Stimulated activated CD4-positive, alpha-beta T cell treated with anti-CD3 and anti-CD28 coated beads, Interleukin-2, amount 100 ng/mL, for 24 hours (primary cell): ENCODE measurements around the gene ALKBH4.
"Not testable (repeated sequence)": the region's sequence is repeated elsewhere in the genome, so short reads cannot be mapped to it uniquely, and the experiment has no call there.

Experiments used
- DNase-seq, 2 donors: peaks; one replicate each; pipeline ENCODE4 v3.0.0-alpha.2; 2020

Gene ALKBH4

GRCh38 chr7:102454932-102455331 is 9.7 kb downstream of the ALKBH4 start:
- DNase-seq, result not testable (repeated sequence)

- no peak for DNase-seq
Measured at GRCh38 chr7:102454468-102454867, 10.2 kb downstream of the ALKBH4 start.

- DNase-seq, result no peak
Measured at GRCh38 chr7:102453319-102453718, 11.3 kb downstream of the ALKBH4 start.

- DNase-seq, result no peak
Measured at GRCh38 chr7:102452451-102452850, 12.2 kb downstream of the ALKBH4 start.

- DNase-seq, result no peak
Measured at GRCh38 chr7:102451371-102452054, 13.2 kb downstream of the ALKBH4 start.

- DNase-seq, result peak; percentile 49 to 62
Measured at GRCh38 chr7:102450242-102450641, 14.4 kb downstream of the ALKBH4 start.

GRCh38 chr7:102449136-102449535 is 15.5 kb downstream of the ALKBH4 start:
- DNase-seq, result no peak

GRCh38 chr7:102447311-102447710 is 17.4 kb downstream of the ALKBH4 start:
- no peak for DNase-seq

- no peak for DNase-seq
Measured at GRCh38 chr7:102446387-102447156, 18.1 kb downstream of the ALKBH4 start.

- DNase-seq, result no peak
Measured at GRCh38 chr7:102445674-102446071, 19.0 kb downstream of the ALKBH4 start.

GRCh38 chr7:102444961-102445673 is 19.5 kb downstream of the ALKBH4 start:
- DNase-seq, result no peak

- DNase-seq, result no peak
Measured at GRCh38 chr7:102439963-102440795, 24.5 kb downstream of the ALKBH4 start.

GRCh38 chr7:102436118-102436517 is 28.5 kb downstream of the ALKBH4 start:
- no peak for DNase-seq

- DNase-seq, result peak in 1 of 2 donors; percentile 37
Measured at GRCh38 chr7:102434039-102434486, 30.6 kb downstream of the ALKBH4 start.

- DNase-seq, result peak; percentile 88 to 90
Measured at GRCh38 chr7:102433219-102434038, 31.2 kb downstream of the ALKBH4 start, which contains the start of gene ORAI2. Gene ORAI2 (plus strand): TSS chr7:102433575. CDS start chr7:102438957, 5,382 bp downstream.

- no peak for DNase-seq
Measured at GRCh38 chr7:102432442-102433218, 32.0 kb downstream of the ALKBH4 start.

GRCh38 chr7:102431617-102432298 is 32.9 kb downstream of the ALKBH4 start:
- peak; percentile 46 to 49 for DNase-seq

GRCh38 chr7:102429141-102429899 is 35.3 kb downstream of the ALKBH4 start:
- DNase-seq, result no peak

GRCh38 chr7:102427019-102427405 is 37.7 kb downstream of the ALKBH4 start:
- DNase-seq, result no peak
